GM12878 (cell line): ENCODE results near the gene MYMK. TPM values are rescaled to one million over a fixed set of nuclear protein-coding genes. Genes with fewer than 3 reads are reported as not detected.

ENCODE experiments used
- ATAC-seq: fragments of 200-7000 bp; cut with Tn5 transposase; 3 replicates; pipeline ENCODE4 v1.9.1; 2020; ENCODE audit warnings: mild to moderate bottlenecking, moderate library complexity
- BruUV-seq: library from RNA; stranded (reverse); fragments of 400-500 nt; replicated peaks from 2 replicates; lab custom pipeline; 2021; lab: Mats Ljungman, UMichigan
- CTCF ChIA-PET: fragments of 300-600 bp; sonication (Branson Sonifier 250); formaldehyde crosslinking; extraction: SDS; loops from one replicate; lab custom pipeline; 2021; ENCODE audit warnings: inconsistent platforms; lab: Yijun Ruan, JAX
- POLR2A ChIA-PET: fragments of 350-600 bp; formaldehyde crosslinking; extraction: SDS; loops from one replicate; lab custom pipeline; 2021; ENCODE audit warnings: inconsistent platforms; lab: Charles Lee
- RAD21 ChIA-PET: fragments of 300-600 bp; sonication (Branson Sonifier 250); formaldehyde crosslinking; loops from one replicate; lab custom pipeline; 2023; ENCODE audit warnings: antibody characterized with exemption; ENCODE audit not compliant: unreplicated experiment; lab: Charles Lee
- SMC1A ChIA-PET: fragments of 300-600 bp; sonication (Branson Sonifier 250); formaldehyde crosslinking; loops from one replicate; lab custom pipeline; 2023; ENCODE audit not compliant: unreplicated experiment, uncharacterized antibody; lab: Charles Lee
- DNase-seq: peaks from one replicate; pipeline ENCODE4 v3.0.0-alpha.2; 2011; ENCODE audit warnings: low read depth, low spot score
- FAIRE-seq: peaks from 3 replicates; lab custom pipeline; 2011; peaks lifted over from hg19 to GRCh38; lab: Jason Lieb, UNC
- H2AFZ ChIP-seq: 2 replicates; pipeline ENCODE4 v1.6.0; 2011; ENCODE audit warnings: low read depth, low read length, control low read depth; ENCODE audit not compliant: control insufficient read depth
- H3K27ac ChIP-seq: 2 replicates; pipeline ENCODE4 v1.5.1; 2011; ENCODE audit warnings: control low read depth; ENCODE audit not compliant: control insufficient read depth, insufficient read depth
- H3K27me3 ChIP-seq, 2 experiments: replicated peaks in 1 of 2; 2 replicates each; pipeline versions ENCODE4 v1.6.0 to v1.6.1; 2011; ENCODE audit warnings: low read length in 1 of 2; ENCODE audit not compliant: control insufficient read depth in 2 of 2, insufficient read depth in 2 of 2
- H3K36me3 ChIP-seq, 2 experiments: 2 replicates each; pipeline ENCODE4 v1.5.1; 2011; ENCODE audit warnings: low read length in 1 of 2; ENCODE audit not compliant: control insufficient read depth in 2 of 2, insufficient read depth in 2 of 2
- H3K4me1 ChIP-seq: 2 replicates; pipeline ENCODE4 v1.6.1; 2011; ENCODE audit warnings: mild to moderate bottlenecking, low read length, moderate library complexity, mixed read lengths; ENCODE audit not compliant: control insufficient read depth, insufficient read depth
- H3K4me2 ChIP-seq: 2 replicates; pipeline ENCODE4 v1.6.0; 2011; ENCODE audit warnings: control low read depth; ENCODE audit not compliant: control insufficient read depth, insufficient read depth
- H3K4me3 ChIP-seq: fragments of 200-600 bp; sonication (generic); 2 replicates; pipeline ENCODE4 v1.5.1; 2016
- H3K79me2 ChIP-seq: 2 replicates; pipeline ENCODE4 v1.6.0; 2011; ENCODE audit warnings: low read length; ENCODE audit not compliant: control insufficient read depth, insufficient read depth
- H3K9ac ChIP-seq: 2 replicates; pipeline ENCODE4 v1.8.0; 2011; ENCODE audit warnings: low read length, control low read depth, mixed read lengths; ENCODE audit not compliant: control insufficient read depth, insufficient read depth
- H3K9me3 ChIP-seq: replicated peaks from 3 replicates; pipeline ENCODE4 v1.5.1; 2011; ENCODE audit warnings: mild to moderate bottlenecking, low read length; ENCODE audit not compliant: control insufficient read depth, insufficient read depth
- H4K20me1 ChIP-seq: 2 replicates; pipeline ENCODE4 v1.6.0; 2011; ENCODE audit not compliant: control insufficient read depth, insufficient read depth
- BACH1 ChIP-seq: fragments of 450-650 bp; IDR thresholded peaks from 2 replicates; pipeline ENCODE4 v1.6.1; 2017; ENCODE audit warnings: mild to moderate bottlenecking, borderline replicate concordance
- CBFB ChIP-seq: IDR thresholded peaks from 2 replicates; pipeline ENCODE4 v1.6.1; 2016; ENCODE audit warnings: antibody characterized with exemption, low read depth
- EED ChIP-seq: sonication (generic); IDR thresholded peaks from 2 replicates; pipeline ENCODE4 v1.6.1; 2016; ENCODE audit warnings: antibody characterized with exemption, low read depth
- GABPA ChIP-seq: IDR thresholded peaks from 2 replicates; pipeline ENCODE4 v1.6.1; 2014; ENCODE audit warnings: antibody characterized with exemption, low read depth, mild to moderate bottlenecking, inconsistent platforms
- HDAC2 ChIP-seq: fragments of 200-600 bp; sonication (generic); IDR thresholded peaks from 2 replicates; pipeline ENCODE4 v1.6.1; 2017
- POLR2A ChIP-seq: IDR thresholded peaks from 2 replicates; pipeline ENCODE4 v1.6.1; 2011; ENCODE audit warnings: low read depth, mild to moderate bottlenecking, low read length
- POLR2AphosphoS5 ChIP-seq: IDR thresholded peaks from 2 replicates; pipeline ENCODE4 v1.6.1; 2011; ENCODE audit warnings: mild to moderate bottlenecking, low read length, inconsistent platforms
- SP1 ChIP-seq: IDR thresholded peaks from one replicate; pipeline ENCODE4 v1.6.1; 2011; ENCODE audit warnings: low read depth, low read length
- SPI1 ChIP-seq: IDR thresholded peaks from 2 replicates; pipeline ENCODE4 v1.6.1; 2011; ENCODE audit warnings: low read depth, mild to moderate bottlenecking, low read length, moderate library complexity, borderline replicate concordance; ENCODE audit not compliant: insufficient read depth
- TCF7 ChIP-seq: IDR thresholded peaks from 2 replicates; pipeline ENCODE4 v1.6.1; 2014; ENCODE audit warnings: antibody characterized with exemption, borderline replicate concordance
- ZBED1 ChIP-seq: IDR thresholded peaks from 2 replicates; pipeline ENCODE4 v1.6.1; 2016; ENCODE audit warnings: borderline replicate concordance
- ZNF274 ChIP-seq: IDR thresholded peaks from one replicate; pipeline ENCODE4 v1.8.0; 2011; ENCODE audit not compliant: insufficient read length, insufficient read depth
- ZNF622 ChIP-seq: fragments of 450-650 bp; IDR thresholded peaks from 2 replicates; pipeline ENCODE4 v1.6.1; 2017; ENCODE audit warnings: mild to moderate bottlenecking, inconsistent platforms
- WGBS: methylation state at CpG from one replicate; pipeline ENCODE4 v1.1.6; 2016; ENCODE audit warnings: low lambda C conversion rate; ENCODE audit not compliant: insufficient replicate concordance, insufficient coverage; ENCODE audit errors: missing lambda C conversion rate; 5-methylcytosine and 5-hydroxymethylcytosine counted together
- in situ Hi-C: fragments of 300-500 bp; cut with MboI; formaldehyde crosslinking; loops from 9 replicates; pipeline ENCODE4 v1.14.3; 2018; ENCODE audit warnings: mixed read lengths
- intact Hi-C: fragments of 100-400 bp; cut with micrococcal nuclease; formaldehyde crosslinking; loops from one replicate; pipeline ENCODE4 v1.14.2; 2022; ENCODE audit not compliant: unreplicated experiment
- polyA plus RNA-seq, 11 experiments: library from polyadenylated mRNA; depleted of rRNA in 4 of 11; unstranded in 6 of 11; stranded (reverse) in 5 of 11; fragments of >200 nt; fragmentation: Nextera tagmentation in 4 of 11; fragmentation: Illumina TruSeq in 1 of 11; extraction: Ambion mirVana in 4 of 11; extraction: Trizol in 1 of 11; gene quantifications; 1 replicate in 1 of 11; 2 replicates in 10 of 11; pipeline versions ENCODE4 v1.2.1 to v1.2.3, GENCODE V29; 2011 to 2016; ENCODE audit warnings: inconsistent platforms in 2 of 11, missing spikeins in 2 of 11, low read depth in 1 of 11
- total RNA-seq, 4 experiments: library from RNA; depleted of rRNA in 3 of 4; stranded (reverse); fragments of >200 nt in 3 of 4; fragmentation: Illumina TruSeq in 1 of 4; extraction: Trizol in 1 of 4; gene quantifications; 2 replicates each; pipeline versions ENCODE4 v1.2.1 to v1.2.3, GENCODE V29; 2013 to 2021
- TF ChIP-seq, protein P1 (sequence below): fragments of 450-650 bp; IDR thresholded peaks from 2 replicates; pipeline ENCODE4 v1.6.1; 2017; ENCODE audit warnings: mild to moderate bottlenecking, low read depth, inconsistent platforms; ENCODE audit not compliant: poor library complexity, severe bottlenecking
- TF ChIP-seq, protein P2 (sequence below): fragments of 450-650 bp; IDR thresholded peaks from 2 replicates; pipeline ENCODE4 v1.6.1; 2016; ENCODE audit warnings: mild to moderate bottlenecking, moderate library complexity, borderline replicate concordance
- TF ChIP-seq, protein P3 (sequence below): fragments of 450-650 bp; IDR thresholded peaks from 2 replicates; pipeline ENCODE4 v1.6.1; 2017; ENCODE audit warnings: low read depth, mild to moderate bottlenecking, moderate library complexity
- TF ChIP-seq, protein P4 (sequence below): fragments of 450-650 bp; IDR thresholded peaks from 2 replicates; pipeline ENCODE4 v1.6.1; 2017; ENCODE audit warnings: borderline replicate concordance

Gene MYMK
- total and polyA plus RNA-seq, 10 of the 15 experiments (the other 5 are each of a cell fraction or from before 2014, with no cell fraction given) = not detected

DNA sequence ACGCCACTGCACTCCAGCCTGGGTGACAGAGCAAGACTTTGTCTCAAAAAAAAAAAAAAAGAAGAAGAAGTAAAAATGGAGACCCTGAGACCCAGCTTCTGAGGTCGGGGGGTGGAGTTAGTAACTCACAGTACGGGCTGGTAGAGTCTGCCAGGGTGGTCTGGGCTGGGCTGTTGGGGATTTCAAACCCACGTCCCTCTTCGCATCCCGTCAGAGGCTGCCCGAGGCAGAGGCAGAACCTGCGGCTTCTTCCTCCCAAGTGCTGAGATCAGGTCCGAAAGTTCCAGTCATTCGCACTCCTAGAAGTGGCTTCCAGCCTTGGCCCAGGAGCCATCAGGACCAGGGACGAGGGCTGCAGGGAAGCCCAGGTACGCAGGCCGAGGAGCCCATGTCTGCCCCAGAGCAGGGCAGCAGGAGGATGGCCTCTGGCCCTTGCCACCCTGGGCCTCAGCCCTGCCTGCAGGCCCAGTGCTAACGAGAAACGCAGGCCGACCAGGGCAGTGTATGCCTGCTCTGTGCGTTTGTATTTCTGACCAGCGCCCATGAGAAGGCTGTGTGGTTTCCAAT, 36.0 kb downstream of the MYMK start:
- WGBS = 26% methylated on average over 17 of the region's 18 CpGs
- no TSS peak for BruUV-seq
- ATAC-seq (no peak), FAIRE-seq (no peak), DNase-seq (no peak)
- H3K36me3 ChIP-seq = no peaks in the 10 kb centered on the region
- H3K9ac ChIP-seq = no peak overlapping the region
- no peak overlapping the region for H3K27ac ChIP-seq
- RAD21 ChIA-PET = interaction anchor here (1.2 kb wide), 2 partner anchors 45 to 302 kb away, joined by 3 read pairs; partner anchors contain the start of gene ADAMTSL2
- no peaks in the 10 kb centered on the region for H3K9me3 ChIP-seq
- intact Hi-C loops (loop anchor here (10.0 kb wide), 1 partner anchor 464 kb away; no protein-coding TSS in a partner anchor), in situ Hi-C loops (loop anchor here (5.0 kb wide), 1 partner anchor 301 kb away; no protein-coding TSS in a partner anchor)
- no peaks in the 10 kb centered on the region for H3K79me2 ChIP-seq
- peaks cover 3% of the 10 kb centered on the region for H3K4me1 ChIP-seq
- H3K27me3 ChIP-seq = no peaks in the 10 kb centered on the region; a peak in 3 of 4 replicates
- CTCF ChIA-PET = interaction anchor here (0.8 to 7.7 kb wide), 2 partner anchors 249 to 301 kb away, joined by 3 to 61 read pairs; no protein-coding TSS in a partner anchor
- no peaks in the 10 kb centered on the region for H4K20me1 ChIP-seq
- H3K4me2 ChIP-seq = no peak overlapping the region
- H3K4me3 ChIP-seq = no peak overlapping the region
- SMC1A ChIA-PET = no interaction called here
- POLR2A ChIA-PET = no interaction called here
- H2AFZ ChIP-seq = no peak overlapping the region
- TF ChIP-seq ZNF274 = no peak
- no peak for TF ChIP-seq SP1
- no peak for TF ChIP-seq GABPA
- TF ChIP-seq CBFB = no peak
- TF ChIP-seq EED = no peak
- TF ChIP-seq SPI1 = no peak
- TF ChIP-seq TCF7 = no peak
- TF ChIP-seq, protein P1, sequence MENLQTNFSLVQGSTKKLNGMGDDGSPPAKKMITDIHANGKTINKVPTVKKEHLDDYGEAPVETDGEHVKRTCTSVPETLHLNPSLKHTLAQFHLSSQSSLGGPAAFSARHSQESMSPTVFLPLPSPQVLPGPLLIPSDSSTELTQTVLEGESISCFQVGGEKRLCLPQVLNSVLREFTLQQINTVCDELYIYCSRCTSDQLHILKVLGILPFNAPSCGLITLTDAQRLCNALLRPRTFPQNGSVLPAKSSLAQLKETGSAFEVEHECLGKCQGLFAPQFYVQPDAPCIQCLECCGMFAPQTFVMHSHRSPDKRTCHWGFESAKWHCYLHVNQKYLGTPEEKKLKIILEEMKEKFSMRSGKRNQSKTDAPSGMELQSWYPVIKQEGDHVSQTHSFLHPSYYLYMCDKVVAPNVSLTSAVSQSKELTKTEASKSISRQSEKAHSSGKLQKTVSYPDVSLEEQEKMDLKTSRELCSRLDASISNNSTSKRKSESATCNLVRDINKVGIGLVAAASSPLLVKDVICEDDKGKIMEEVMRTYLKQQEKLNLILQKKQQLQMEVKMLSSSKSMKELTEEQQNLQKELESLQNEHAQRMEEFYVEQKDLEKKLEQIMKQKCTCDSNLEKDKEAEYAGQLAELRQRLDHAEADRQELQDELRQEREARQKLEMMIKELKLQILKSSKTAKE = no peak
- TF ChIP-seq, protein P2, sequence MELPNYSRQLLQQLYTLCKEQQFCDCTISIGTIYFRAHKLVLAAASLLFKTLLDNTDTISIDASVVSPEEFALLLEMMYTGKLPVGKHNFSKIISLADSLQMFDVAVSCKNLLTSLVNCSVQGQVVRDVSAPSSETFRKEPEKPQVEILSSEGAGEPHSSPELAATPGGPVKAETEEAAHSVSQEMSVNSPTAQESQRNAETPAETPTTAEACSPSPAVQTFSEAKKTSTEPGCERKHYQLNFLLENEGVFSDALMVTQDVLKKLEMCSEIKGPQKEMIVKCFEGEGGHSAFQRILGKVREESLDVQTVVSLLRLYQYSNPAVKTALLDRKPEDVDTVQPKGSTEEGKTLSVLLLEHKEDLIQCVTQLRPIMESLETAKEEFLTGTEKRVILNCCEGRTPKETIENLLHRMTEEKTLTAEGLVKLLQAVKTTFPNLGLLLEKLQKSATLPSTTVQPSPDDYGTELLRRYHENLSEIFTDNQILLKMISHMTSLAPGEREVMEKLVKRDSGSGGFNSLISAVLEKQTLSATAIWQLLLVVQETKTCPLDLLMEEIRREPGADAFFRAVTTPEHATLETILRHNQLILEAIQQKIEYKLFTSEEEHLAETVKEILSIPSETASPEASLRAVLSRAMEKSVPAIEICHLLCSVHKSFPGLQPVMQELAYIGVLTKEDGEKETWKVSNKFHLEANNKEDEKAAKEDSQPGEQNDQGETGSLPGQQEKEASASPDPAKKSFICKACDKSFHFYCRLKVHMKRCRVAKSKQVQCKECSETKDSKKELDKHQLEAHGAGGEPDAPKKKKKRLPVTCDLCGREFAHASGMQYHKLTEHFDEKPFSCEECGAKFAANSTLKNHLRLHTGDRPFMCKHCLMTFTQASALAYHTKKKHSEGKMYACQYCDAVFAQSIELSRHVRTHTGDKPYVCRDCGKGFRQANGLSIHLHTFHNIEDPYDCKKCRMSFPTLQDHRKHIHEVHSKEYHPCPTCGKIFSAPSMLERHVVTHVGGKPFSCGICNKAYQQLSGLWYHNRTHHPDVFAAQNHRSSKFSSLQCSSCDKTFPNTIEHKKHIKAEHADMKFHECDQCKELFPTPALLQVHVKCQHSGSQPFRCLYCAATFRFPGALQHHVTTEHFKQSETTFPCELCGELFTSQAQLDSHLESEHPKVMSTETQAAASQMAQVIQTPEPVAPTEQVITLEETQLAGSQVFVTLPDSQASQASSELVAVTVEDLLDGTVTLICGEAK = no peak
- TF ChIP-seq POLR2A = no peak
- TF ChIP-seq POLR2AphosphoS5 = no peak
- no peak for TF ChIP-seq ZBED1
- TF ChIP-seq, protein P3, sequence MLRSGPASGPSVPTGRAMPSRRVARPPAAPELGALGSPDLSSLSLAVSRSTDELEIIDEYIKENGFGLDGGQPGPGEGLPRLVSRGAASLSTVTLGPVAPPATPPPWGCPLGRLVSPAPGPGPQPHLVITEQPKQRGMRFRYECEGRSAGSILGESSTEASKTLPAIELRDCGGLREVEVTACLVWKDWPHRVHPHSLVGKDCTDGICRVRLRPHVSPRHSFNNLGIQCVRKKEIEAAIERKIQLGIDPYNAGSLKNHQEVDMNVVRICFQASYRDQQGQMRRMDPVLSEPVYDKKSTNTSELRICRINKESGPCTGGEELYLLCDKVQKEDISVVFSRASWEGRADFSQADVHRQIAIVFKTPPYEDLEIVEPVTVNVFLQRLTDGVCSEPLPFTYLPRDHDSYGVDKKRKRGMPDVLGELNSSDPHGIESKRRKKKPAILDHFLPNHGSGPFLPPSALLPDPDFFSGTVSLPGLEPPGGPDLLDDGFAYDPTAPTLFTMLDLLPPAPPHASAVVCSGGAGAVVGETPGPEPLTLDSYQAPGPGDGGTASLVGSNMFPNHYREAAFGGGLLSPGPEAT = no peak
- TF ChIP-seq BACH1 = no peak
- TF ChIP-seq HDAC2 = no peak
- TF ChIP-seq, protein P4, sequence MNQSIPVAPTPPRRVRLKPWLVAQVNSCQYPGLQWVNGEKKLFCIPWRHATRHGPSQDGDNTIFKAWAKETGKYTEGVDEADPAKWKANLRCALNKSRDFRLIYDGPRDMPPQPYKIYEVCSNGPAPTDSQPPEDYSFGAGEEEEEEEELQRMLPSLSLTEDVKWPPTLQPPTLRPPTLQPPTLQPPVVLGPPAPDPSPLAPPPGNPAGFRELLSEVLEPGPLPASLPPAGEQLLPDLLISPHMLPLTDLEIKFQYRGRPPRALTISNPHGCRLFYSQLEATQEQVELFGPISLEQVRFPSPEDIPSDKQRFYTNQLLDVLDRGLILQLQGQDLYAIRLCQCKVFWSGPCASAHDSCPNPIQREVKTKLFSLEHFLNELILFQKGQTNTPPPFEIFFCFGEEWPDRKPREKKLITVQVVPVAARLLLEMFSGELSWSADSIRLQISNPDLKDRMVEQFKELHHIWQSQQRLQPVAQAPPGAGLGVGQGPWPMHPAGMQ = no peak
- no peak for TF ChIP-seq ZNF622
